SK-N-SH treated with all-trans-retinoic acid at 6 μM for 48 hours (cell line): ENCODE data around the gene EWSR1.

Source experiments
- ATAC-seq: fragments of 200-7000 bp; cut with Tn5 transposase; 3 replicates; pipeline ENCODE4 v1.9.1; 2020; ENCODE audit warnings: mild to moderate bottlenecking, moderate library complexity
- BACH2 ChIP-seq: fragments of 250-450 bp; sonication (Bioruptor Pico); IDR thresholded peaks from 2 replicates; pipeline ENCODE4 v1.9.0; 2021; ENCODE audit warnings: mild to moderate bottlenecking, borderline replicate concordance
- CSDC2 ChIP-seq: fragments of 250-450 bp; sonication (Bioruptor Pico); IDR thresholded peaks from 2 replicates; pipeline ENCODE4 v1.5.0; 2020; ENCODE audit warnings: mild to moderate bottlenecking, moderate library complexity
- GLIS3 ChIP-seq: fragments of 250-450 bp; sonication (Bioruptor Pico); IDR thresholded peaks from 2 replicates; pipeline ENCODE4 v1.5.0; 2020; ENCODE audit warnings: mild to moderate bottlenecking, moderate library complexity
- OSR1 ChIP-seq: fragments of 250-450 bp; sonication (Bioruptor Pico); IDR thresholded peaks from 2 replicates; pipeline ENCODE4 v1.8.0; 2022; ENCODE audit warnings: moderate library complexity, mild to moderate bottlenecking, inconsistent platforms
- POU6F1 ChIP-seq: fragments of 250-450 bp; sonication (Bioruptor Pico); IDR thresholded peaks from 2 replicates; pipeline ENCODE4 v1.8.0; 2021; ENCODE audit warnings: low read depth, mild to moderate bottlenecking, moderate library complexity, borderline replicate concordance
- PPARA ChIP-seq: fragments of 250-450 bp; sonication (Bioruptor Pico); IDR thresholded peaks from 2 replicates; pipeline ENCODE4 v1.5.0; 2020; ENCODE audit warnings: mild to moderate bottlenecking, borderline replicate concordance
- RARB ChIP-seq: fragments of 250-450 bp; sonication (Bioruptor Pico); IDR thresholded peaks from 2 replicates; pipeline ENCODE4 v1.8.0; 2021; ENCODE audit warnings: mild to moderate bottlenecking, moderate library complexity
- TSHZ2 ChIP-seq: fragments of 250-450 bp; sonication (Bioruptor Pico); IDR thresholded peaks from 2 replicates; pipeline ENCODE4 v1.5.0; 2020; ENCODE audit warnings: mild to moderate bottlenecking, moderate library complexity
- ZC3H10 ChIP-seq: fragments of 250-450 bp; sonication (Bioruptor Pico); IDR thresholded peaks from 2 replicates; pipeline ENCODE4 v1.5.1; 2021; ENCODE audit warnings: mild to moderate bottlenecking, moderate library complexity
- ZFP3 ChIP-seq: fragments of 250-450 bp; sonication (Bioruptor Pico); IDR thresholded peaks from 2 replicates; pipeline ENCODE4 v1.5.0; 2020; ENCODE audit warnings: mild to moderate bottlenecking, moderate library complexity
- ZFP30 ChIP-seq: fragments of 450-650 bp; formaldehyde crosslinking; IDR thresholded peaks from 2 replicates; pipeline ENCODE4 v1.5.0; 2022; ENCODE audit warnings: mild to moderate bottlenecking, moderate library complexity
- ZNF70 ChIP-seq: fragments of 450-650 bp; formaldehyde crosslinking; IDR thresholded peaks from 2 replicates; pipeline ENCODE4 v1.5.0; 2020; ENCODE audit warnings: mild to moderate bottlenecking, moderate library complexity
- TF ChIP-seq, protein P1 (sequence below): fragments of 250-450 bp; sonication (Bioruptor Pico); IDR thresholded peaks from 2 replicates; pipeline ENCODE4 v1.8.0; 2020; ENCODE audit warnings: mild to moderate bottlenecking, moderate library complexity, borderline replicate concordance
- TF ChIP-seq, protein P2 (sequence below): fragments of 250-450 bp; sonication (Bioruptor Pico); IDR thresholded peaks from 2 replicates; pipeline ENCODE4 v1.5.1; 2020; ENCODE audit warnings: low read depth, mild to moderate bottlenecking, moderate library complexity
- TF ChIP-seq, protein P3 (sequence below): fragments of 250-450 bp; sonication (Bioruptor Pico); IDR thresholded peaks from 2 replicates; pipeline ENCODE4 v1.5.1; 2021; ENCODE audit warnings: mild to moderate bottlenecking, moderate library complexity

EWSR1 gene

GRCh38 chr22:29306175-29306834 lies 38.2 kb downstream of the EWSR1 start, which contains the start of gene GAS2L1:
GAS2L1 (plus strand) TSS chr22:29306650; CDS start chr22:29308106, 1,456 bp downstream.
- peak; percentile 78 for ATAC-seq
- TF ChIP-seq, protein P1, sequence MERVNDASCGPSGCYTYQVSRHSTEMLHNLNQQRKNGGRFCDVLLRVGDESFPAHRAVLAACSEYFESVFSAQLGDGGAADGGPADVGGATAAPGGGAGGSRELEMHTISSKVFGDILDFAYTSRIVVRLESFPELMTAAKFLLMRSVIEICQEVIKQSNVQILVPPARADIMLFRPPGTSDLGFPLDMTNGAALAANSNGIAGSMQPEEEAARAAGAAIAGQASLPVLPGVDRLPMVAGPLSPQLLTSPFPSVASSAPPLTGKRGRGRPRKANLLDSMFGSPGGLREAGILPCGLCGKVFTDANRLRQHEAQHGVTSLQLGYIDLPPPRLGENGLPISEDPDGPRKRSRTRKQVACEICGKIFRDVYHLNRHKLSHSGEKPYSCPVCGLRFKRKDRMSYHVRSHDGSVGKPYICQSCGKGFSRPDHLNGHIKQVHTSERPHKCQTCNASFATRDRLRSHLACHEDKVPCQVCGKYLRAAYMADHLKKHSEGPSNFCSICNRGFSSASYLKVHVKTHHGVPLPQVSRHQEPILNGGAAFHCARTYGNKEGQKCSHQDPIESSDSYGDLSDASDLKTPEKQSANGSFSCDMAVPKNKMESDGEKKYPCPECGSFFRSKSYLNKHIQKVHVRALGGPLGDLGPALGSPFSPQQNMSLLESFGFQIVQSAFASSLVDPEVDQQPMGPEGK (CRISPR knock-in tag), result peak; percentile 55; the same call in 1 of the 2 replicates
- no peak for TF ChIP-seq GLIS3 (CRISPR knock-in tag)
- TF ChIP-seq, all 23 proteins: peak for 1

DNA sequence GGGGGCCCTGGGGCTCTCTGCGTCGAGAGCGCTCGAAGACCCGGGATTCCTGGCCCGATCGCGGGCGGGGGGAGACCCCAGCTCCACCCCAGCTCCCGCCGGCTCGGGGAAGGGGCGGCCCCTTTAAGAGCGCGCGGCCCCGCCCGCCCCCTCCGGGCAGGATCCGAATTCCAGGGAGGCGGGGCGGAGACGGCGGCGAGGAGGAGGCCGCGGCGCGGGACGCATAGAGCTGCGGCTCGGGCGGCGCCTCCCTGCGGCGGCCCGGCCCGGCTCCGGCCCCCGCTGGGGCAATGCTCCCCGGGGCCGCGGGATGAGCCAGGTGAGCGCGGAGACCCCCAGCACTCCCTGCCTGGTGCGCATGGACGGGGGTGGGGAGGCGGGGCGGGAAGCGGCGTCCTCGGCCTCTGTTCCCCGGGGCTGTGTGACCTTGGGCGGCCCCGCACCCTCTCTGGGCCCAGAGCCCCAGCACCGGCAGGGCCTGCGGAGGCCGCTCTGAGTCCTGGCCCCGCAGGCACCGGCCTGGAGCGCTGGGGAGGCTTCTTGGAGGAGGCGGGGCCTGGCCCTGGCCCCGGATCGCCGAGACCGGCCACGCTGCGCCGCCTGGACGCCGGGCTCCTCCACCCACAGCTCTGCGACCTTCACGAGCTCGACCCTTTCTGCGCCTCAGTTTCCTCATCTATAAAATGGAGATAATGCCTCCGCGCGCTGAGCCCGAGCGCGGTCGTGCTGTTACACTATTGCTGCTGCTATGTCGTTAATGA lies 38.9 kb downstream of the EWSR1 start:
- TF ChIP-seq GLIS3 (CRISPR knock-in tag) (0 out of 2 replicates have a peak, but pooled peaks have one; percentile 52), ZNF70 (CRISPR knock-in tag) (peak; percentile 99), PPARA (CRISPR knock-in tag) (no peak), RARB (CRISPR knock-in tag) (no peak), BACH2 (no peak)
- ATAC-seq, result peak; percentile 72

DNA sequence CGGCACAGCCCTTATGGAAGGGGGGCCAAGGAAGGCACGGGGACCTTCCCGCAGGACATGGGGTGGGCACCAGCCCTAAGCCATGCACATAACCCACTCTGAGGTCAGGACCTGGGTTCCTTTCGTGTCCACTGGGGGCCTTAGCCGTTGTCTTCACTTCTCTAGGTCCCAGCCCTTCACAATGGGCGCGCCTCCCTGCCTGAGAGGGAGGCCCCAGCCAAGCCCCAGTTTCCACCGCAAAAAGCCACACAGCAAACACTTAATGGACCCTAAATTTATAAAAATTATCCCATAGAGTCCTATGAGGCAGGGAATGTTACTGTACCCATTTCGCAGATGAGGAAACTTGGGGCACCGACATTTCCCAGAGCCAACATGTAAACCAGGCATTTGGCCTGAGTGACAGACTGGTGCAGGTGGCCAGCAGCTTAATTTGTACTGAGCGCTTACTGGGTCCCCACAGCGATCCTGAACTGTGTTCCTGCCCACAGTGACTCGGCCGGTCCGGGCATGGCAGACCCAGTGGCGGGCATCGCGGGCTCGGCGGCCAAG lies 39.6 kb downstream of the EWSR1 start:
- ATAC-seq, result no peak
- TF ChIP-seq TSHZ2 (CRISPR knock-in tag) (no peak), OSR1 (CRISPR knock-in tag) (no peak), POU6F1 (CRISPR knock-in tag) (no peak)
- TF ChIP-seq, protein P2, sequence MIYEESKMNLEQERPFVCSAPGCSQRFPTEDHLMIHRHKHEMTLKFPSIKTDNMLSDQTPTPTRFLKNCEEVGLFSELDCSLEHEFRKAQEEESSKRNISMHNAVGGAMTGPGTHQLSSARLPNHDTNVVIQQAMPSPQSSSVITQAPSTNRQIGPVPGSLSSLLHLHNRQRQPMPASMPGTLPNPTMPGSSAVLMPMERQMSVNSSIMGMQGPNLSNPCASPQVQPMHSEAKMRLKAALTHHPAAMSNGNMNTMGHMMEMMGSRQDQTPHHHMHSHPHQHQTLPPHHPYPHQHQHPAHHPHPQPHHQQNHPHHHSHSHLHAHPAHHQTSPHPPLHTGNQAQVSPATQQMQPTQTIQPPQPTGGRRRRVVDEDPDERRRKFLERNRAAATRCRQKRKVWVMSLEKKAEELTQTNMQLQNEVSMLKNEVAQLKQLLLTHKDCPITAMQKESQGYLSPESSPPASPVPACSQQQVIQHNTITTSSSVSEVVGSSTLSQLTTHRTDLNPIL (CRISPR knock-in tag), result no peak

DNA sequence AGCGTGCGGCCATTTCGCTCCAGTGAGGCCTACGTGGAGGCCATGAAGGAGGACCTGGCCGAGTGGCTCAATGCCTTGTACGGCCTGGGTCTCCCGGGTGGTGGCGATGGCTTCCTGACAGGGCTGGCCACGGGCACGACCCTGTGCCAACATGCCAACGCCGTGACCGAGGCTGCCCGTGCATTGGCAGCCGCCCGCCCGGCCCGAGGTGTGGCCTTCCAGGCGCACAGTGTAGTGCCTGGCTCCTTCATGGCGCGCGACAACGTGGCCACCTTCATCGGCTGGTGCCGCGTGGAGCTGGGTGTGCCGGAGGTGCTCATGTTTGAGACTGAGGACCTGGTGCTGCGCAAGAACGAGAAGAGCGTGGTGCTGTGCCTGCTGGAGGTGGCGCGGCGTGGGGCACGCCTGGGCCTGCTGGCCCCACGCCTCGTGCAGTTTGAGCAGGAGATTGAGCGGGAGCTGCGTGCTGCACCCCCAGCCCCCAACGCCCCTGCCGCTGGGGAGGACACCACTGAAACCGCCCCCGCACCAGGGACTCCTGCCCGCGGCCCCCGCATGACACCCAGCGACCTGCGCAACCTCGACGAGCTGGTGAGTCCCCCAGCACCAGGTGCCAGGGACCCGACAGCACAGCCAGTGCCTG lies 40.2 kb downstream of the EWSR1 start:
- TF ChIP-seq ZFP3, result no peak
- TF ChIP-seq CSDC2, result no peak
- no peak for TF ChIP-seq RARB (CRISPR knock-in tag)
- no peak for TF ChIP-seq OSR1 (CRISPR knock-in tag)
- no peak for TF ChIP-seq ZFP30 (CRISPR knock-in tag)
- TF ChIP-seq GLIS3 (CRISPR knock-in tag), result no peak
- no peak for TF ChIP-seq BACH2
- ATAC-seq, result no peak

DNA sequence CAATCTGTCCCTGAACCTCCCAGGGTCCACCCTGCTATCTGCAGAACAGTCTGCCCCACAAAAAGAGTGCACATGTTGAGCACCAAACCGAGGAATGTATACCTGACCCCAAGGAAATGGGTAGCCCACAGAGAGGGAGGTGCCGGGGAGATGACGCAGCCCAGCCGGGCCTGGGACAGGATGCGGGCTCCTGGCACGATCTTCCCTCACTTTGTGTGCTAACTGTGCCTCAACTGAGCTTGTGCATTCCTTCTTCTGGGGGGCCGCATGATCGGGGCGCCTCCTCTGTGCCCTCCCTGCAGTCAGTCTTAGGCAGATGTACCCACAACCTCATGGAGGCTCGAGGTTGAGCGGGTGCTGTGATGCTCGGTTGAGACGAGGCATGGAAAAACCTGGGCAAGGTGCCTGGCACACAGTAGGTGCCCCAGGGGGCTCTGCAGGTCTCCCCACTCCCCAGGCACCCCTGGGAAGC lies 40.8 kb downstream of the EWSR1 start:
- ATAC-seq, result no peak
- no peak for TF ChIP-seq RARB (CRISPR knock-in tag)
- TF ChIP-seq ZFP30 (CRISPR knock-in tag), result no peak
- TF ChIP-seq, protein P3, sequence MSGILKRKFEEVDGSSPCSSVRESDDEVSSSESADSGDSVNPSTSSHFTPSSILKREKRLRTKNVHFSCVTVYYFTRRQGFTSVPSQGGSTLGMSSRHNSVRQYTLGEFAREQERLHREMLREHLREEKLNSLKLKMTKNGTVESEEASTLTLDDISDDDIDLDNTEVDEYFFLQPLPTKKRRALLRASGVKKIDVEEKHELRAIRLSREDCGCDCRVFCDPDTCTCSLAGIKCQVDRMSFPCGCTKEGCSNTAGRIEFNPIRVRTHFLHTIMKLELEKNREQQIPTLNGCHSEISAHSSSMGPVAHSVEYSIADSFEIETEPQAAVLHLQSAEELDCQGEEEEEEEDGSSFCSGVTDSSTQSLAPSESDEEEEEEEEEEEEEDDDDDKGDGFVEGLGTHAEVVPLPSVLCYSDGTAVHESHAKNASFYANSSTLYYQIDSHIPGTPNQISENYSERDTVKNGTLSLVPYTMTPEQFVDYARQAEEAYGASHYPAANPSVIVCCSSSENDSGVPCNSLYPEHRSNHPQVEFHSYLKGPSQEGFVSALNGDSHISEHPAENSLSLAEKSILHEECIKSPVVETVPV (CRISPR knock-in tag), result no peak
- TF ChIP-seq GLIS3 (CRISPR knock-in tag), result no peak
- no peak for TF ChIP-seq POU6F1 (CRISPR knock-in tag)
- no peak for TF ChIP-seq TSHZ2 (CRISPR knock-in tag)
- no peak for TF ChIP-seq ZNF70 (CRISPR knock-in tag)
- TF ChIP-seq ZC3H10 (CRISPR knock-in tag), result no peak
